Mesothelial cell of epicardium (in vitro differentiated cells): ENCODE measurements around the gene FEM1B. TPM values are rescaled to one million over a fixed set of nuclear protein-coding genes. Genes with fewer than 3 reads are reported as not detected.

ENCODE experiments used
- DNase-seq, 2 experiments: peaks; one replicate each; pipeline ENCODE4 v3.0.0; 2021; ENCODE audit warnings: low spot score in 2 of 2; ENCODE audit not compliant: unreplicated experiment in 2 of 2
- H3K27ac Mint-ChIP-seq: 2 replicates; pipeline ENCODE4 v1.8.0; 2021; ENCODE audit warnings: mixed read lengths
- H3K27me3 Mint-ChIP-seq: 2 replicates; pipeline ENCODE4 v1.8.0; 2021; ENCODE audit warnings: low read depth, mixed read lengths
- H3K36me3 Mint-ChIP-seq: 2 replicates; pipeline ENCODE4 v1.8.0; 2021; ENCODE audit warnings: mixed read lengths
- H3K4me1 Mint-ChIP-seq: 2 replicates; pipeline ENCODE4 v1.8.0; 2021; ENCODE audit warnings: mixed read lengths
- H3K4me3 Mint-ChIP-seq: 2 replicates; pipeline ENCODE4 v1.8.0; 2021; ENCODE audit warnings: mild to moderate bottlenecking, moderate library complexity, mixed read lengths
- H3K9me3 Mint-ChIP-seq: 2 replicates; pipeline ENCODE4 v1.8.0; 2021; ENCODE audit warnings: mixed read lengths
- total RNA-seq: library from RNA; stranded (reverse); gene quantifications from 3 replicates; pipeline ENCODE4 v1.2.1, GENCODE V29; 2021
- TF ChIP-seq, protein P1 (sequence below): fragments of 200-600 bp; sonication (generic); IDR thresholded peaks from one replicate; pipeline ENCODE4 v1.5.0; 2021; ENCODE audit warnings: antibody characterized with exemption; ENCODE audit not compliant: unreplicated experiment

Gene FEM1B
- total RNA-seq, 1 donor from 2014 or later, result 54.6 TPM

- no peaks in the 10 kb centered on the region for H3K27me3 Mint-ChIP-seq
- DNase-seq, result no peak
- no peaks in the 10 kb centered on the region for H3K36me3 Mint-ChIP-seq
- peaks cover 3% of the 10 kb centered on the region for H3K4me1 Mint-ChIP-seq
- H3K9me3 Mint-ChIP-seq, result no peaks in the 10 kb centered on the region
- TF ChIP-seq, protein P1, sequence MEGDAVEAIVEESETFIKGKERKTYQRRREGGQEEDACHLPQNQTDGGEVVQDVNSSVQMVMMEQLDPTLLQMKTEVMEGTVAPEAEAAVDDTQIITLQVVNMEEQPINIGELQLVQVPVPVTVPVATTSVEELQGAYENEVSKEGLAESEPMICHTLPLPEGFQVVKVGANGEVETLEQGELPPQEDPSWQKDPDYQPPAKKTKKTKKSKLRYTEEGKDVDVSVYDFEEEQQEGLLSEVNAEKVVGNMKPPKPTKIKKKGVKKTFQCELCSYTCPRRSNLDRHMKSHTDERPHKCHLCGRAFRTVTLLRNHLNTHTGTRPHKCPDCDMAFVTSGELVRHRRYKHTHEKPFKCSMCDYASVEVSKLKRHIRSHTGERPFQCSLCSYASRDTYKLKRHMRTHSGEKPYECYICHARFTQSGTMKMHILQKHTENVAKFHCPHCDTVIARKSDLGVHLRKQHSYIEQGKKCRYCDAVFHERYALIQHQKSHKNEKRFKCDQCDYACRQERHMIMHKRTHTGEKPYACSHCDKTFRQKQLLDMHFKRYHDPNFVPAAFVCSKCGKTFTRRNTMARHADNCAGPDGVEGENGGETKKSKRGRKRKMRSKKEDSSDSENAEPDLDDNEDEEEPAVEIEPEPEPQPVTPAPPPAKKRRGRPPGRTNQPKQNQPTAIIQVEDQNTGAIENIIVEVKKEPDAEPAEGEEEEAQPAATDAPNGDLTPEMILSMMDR, result no peak
- H3K27ac Mint-ChIP-seq, result no peak overlapping the region
- H3K4me3 Mint-ChIP-seq, result no peak overlapping the region
Measured at GRCh38 chr15:68261980-68262379, 15.6 kb upstream of the FEM1B start.

- Mint-ChIP-seq H3K9me3 (no peaks in the 10 kb centered on the region), H3K36me3 (no peaks in the 10 kb centered on the region), H3K4me3 (no peak overlapping the region), H3K27me3 (no peaks in the 10 kb centered on the region), H3K27ac (no peak overlapping the region), H3K4me1 (peaks cover 4% of the 10 kb centered on the region)
- TF ChIP-seq, protein P1, result no peak
- DNase-seq, result no peak
Measured at GRCh38 chr15:68262514-68263356, 14.8 kb upstream of the FEM1B start.

DNA sequence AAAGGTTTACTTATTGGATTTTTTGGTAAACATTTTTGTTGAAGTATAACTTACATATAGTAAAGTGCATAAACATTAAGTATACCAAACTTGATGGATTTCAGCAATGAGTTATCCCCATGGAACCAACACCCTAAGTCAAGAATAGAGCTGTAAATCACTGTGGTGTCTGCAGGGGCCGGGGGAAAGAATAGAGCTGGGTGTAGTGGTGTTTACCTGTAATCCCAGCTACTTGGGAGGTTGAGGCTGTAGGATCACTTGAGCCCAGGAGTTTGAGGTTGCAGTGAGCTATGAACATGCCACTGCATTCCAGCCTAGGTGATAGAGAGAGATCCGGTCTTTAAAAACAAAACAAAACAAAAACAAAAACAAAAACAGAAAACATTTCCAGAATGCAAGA, 13.3 kb upstream of the FEM1B start:
- no peak overlapping the region for H3K27ac Mint-ChIP-seq
- no peaks in the 10 kb centered on the region for H3K36me3 Mint-ChIP-seq
- H3K4me1 Mint-ChIP-seq, result peaks cover 15% of the 10 kb centered on the region
- H3K9me3 Mint-ChIP-seq, result no peaks in the 10 kb centered on the region
- no peak overlapping the region for H3K4me3 Mint-ChIP-seq
- no peak for DNase-seq
- H3K27me3 Mint-ChIP-seq, result no peaks in the 10 kb centered on the region
- TF ChIP-seq, protein P1, result no peak

- Mint-ChIP-seq H3K27me3 (no peaks in the 10 kb centered on the region), H3K27ac (no peak overlapping the region), H3K4me1 (peaks cover 15% of the 10 kb centered on the region), H3K36me3 (no peaks in the 10 kb centered on the region), H3K4me3 (no peak overlapping the region), H3K9me3 (no peaks in the 10 kb centered on the region)
- TF ChIP-seq, protein P1, result no peak
- DNase-seq, result no peak
Measured at GRCh38 chr15:68265081-68265480, 12.5 kb upstream of the FEM1B start.

- no peak for DNase-seq
- no peaks in the 10 kb centered on the region for H3K36me3 Mint-ChIP-seq
- peaks cover 15% of the 10 kb centered on the region for H3K4me1 Mint-ChIP-seq
- no peak overlapping the region for H3K27ac Mint-ChIP-seq
- TF ChIP-seq, protein P1, result no peak
- H3K9me3 Mint-ChIP-seq, result no peaks in the 10 kb centered on the region
- no peaks in the 10 kb centered on the region for H3K27me3 Mint-ChIP-seq
- no peak overlapping the region for H3K4me3 Mint-ChIP-seq
Measured at GRCh38 chr15:68265674-68266073, 11.9 kb upstream of the FEM1B start.
